Endothelial cell of umbilical vein (primary cell): ENCODE measurements around the gene ASAP2. TPM values are rescaled to one million over a fixed set of nuclear protein-coding genes. Genes with fewer than 3 reads are reported as not detected.

Experiments
- BruUV-seq: library from RNA; stranded (reverse); fragments of 400-500 nt; replicated peaks from 2 replicates; lab custom pipeline; 2021; lab: Mats Ljungman, UMichigan
- CTCF ChIA-PET: fragments of 300-600, 350-600 bp; sonication (Branson Sonifier 250); formaldehyde crosslinking; loops from one replicate; lab custom pipeline; 2021; ENCODE audit warnings: antibody characterized with exemption, inconsistent platforms; lab: Charles Lee
- POLR2A ChIA-PET: fragments of 300-600, 350-600 bp; sonication (Branson Sonifier 250); formaldehyde crosslinking; loops from one replicate; lab custom pipeline; 2021; ENCODE audit warnings: antibody characterized with exemption, inconsistent platforms; lab: Charles Lee
- DNase-seq: peaks from one replicate; pipeline ENCODE4 v3.0.0-alpha.2; 2011; ENCODE audit warnings: low read depth, low spot score
- FAIRE-seq: peaks from 2 replicates; lab custom pipeline; 2011; peaks lifted over from hg19 to GRCh38; lab: Jason Lieb, UNC
- H2AFZ ChIP-seq: 2 replicates; pipeline ENCODE4 v1.6.0; 2012; ENCODE audit warnings: low read depth, low read length, control low read depth, inconsistent platforms
- H3K27ac ChIP-seq: 2 replicates; pipeline ENCODE4 v1.5.1; 2011; ENCODE audit warnings: low read depth, mild to moderate bottlenecking, control low read depth, low read length, moderate library complexity; ENCODE audit not compliant: insufficient read depth
- H3K27me3 ChIP-seq, 2 experiments: 2 replicates each; pipeline versions ENCODE4 v1.6.0 to v1.6.1; 2011; ENCODE audit warnings: low read length in 2 of 2, mixed read lengths in 1 of 2; ENCODE audit not compliant: control insufficient read depth in 2 of 2, insufficient read depth in 2 of 2
- H3K36me3 ChIP-seq, 2 experiments: 2 replicates in 1 of 2; 3 replicates in 1 of 2; pipeline ENCODE4 v1.5.1; 2011; ENCODE audit warnings: low read length in 2 of 2, mild to moderate bottlenecking in 1 of 2, moderate library complexity in 1 of 2; ENCODE audit not compliant: control insufficient read depth in 2 of 2, insufficient read depth in 2 of 2; ENCODE audit errors: extremely low read depth in 1 of 2
- H3K4me1 ChIP-seq: 3 replicates; pipeline ENCODE4 v1.5.1; 2011; ENCODE audit warnings: mild to moderate bottlenecking, low read length; ENCODE audit not compliant: control insufficient read depth, insufficient read depth; ENCODE audit errors: extremely low read depth
- H3K4me2 ChIP-seq: 2 replicates; pipeline ENCODE4 v1.6.1; 2011; ENCODE audit warnings: low read length, control low read depth, mixed read lengths; ENCODE audit not compliant: insufficient read depth
- H3K4me3 ChIP-seq, 3 experiments: fragments of 200-600 bp in 1 of 3; sonication (generic), shearing (Covaris generic) in 1 of 3; replicated peaks in 1 of 3; 2 replicates each; pipeline ENCODE4 v1.5.1; 2011 to 2016; ENCODE audit warnings: control low read depth in 3 of 3, low read length in 3 of 3, mild to moderate bottlenecking in 2 of 3, inconsistent platforms in 1 of 3, low read depth in 1 of 3, moderate library complexity in 1 of 3; ENCODE audit not compliant: insufficient read depth in 1 of 3
- H3K79me2 ChIP-seq: 2 replicates; pipeline ENCODE4 v1.6.0; 2012; ENCODE audit warnings: low read length, inconsistent platforms; ENCODE audit not compliant: control insufficient read depth, insufficient read depth
- H3K9ac ChIP-seq: replicated peaks from 2 replicates; pipeline ENCODE3; 2011; ENCODE audit warnings: low read length, control low read depth; ENCODE audit not compliant: insufficient read depth; ENCODE audit errors: extremely low read depth
- H3K9me1 ChIP-seq: replicated peaks from 3 replicates; pipeline ENCODE4 v1.6.0; 2011; ENCODE audit warnings: mild to moderate bottlenecking, low read length; ENCODE audit not compliant: control insufficient read depth, insufficient read depth; ENCODE audit errors: extremely low read depth
- H3K9me3 ChIP-seq: replicated peaks from 2 replicates; pipeline ENCODE4 v1.5.1; 2012; ENCODE audit warnings: low read length, inconsistent platforms; ENCODE audit not compliant: control insufficient read depth, insufficient read depth
- H4K20me1 ChIP-seq: replicated peaks from 2 replicates; pipeline ENCODE3; 2011; ENCODE audit warnings: mild to moderate bottlenecking, low read length; ENCODE audit not compliant: control insufficient read depth, insufficient read depth; ENCODE audit errors: extremely low read depth
- CTCF ChIP-seq, 2 donors: IDR thresholded peaks; 1 replicate in 1 of 2; 2 replicates in 1 of 2; pipeline ENCODE4 v1.5.1; 2011; ENCODE audit warnings: low read length in 2 of 2, mild to moderate bottlenecking in 2 of 2, moderate library complexity in 2 of 2, control low read depth in 1 of 2, inconsistent platforms in 1 of 2, low read depth in 1 of 2; ENCODE audit not compliant: insufficient read depth in 1 of 2; ENCODE audit errors: extremely low read depth in 1 of 2
- EZH2 ChIP-seq: IDR thresholded peaks from 2 replicates; pipeline ENCODE4 v1.6.1; 2012; ENCODE audit warnings: borderline replicate concordance, low read depth, mild to moderate bottlenecking, moderate library complexity, low read length, inconsistent platforms; ENCODE audit not compliant: severe bottlenecking
- FOS ChIP-seq: IDR thresholded peaks from 2 replicates; pipeline ENCODE4 v1.6.1; 2011; ENCODE audit warnings: mild to moderate bottlenecking, low read length, moderate library complexity, borderline replicate concordance; ENCODE audit not compliant: insufficient read depth
- GATA2 ChIP-seq: IDR thresholded peaks from 2 replicates; pipeline ENCODE4 v1.7.0; 2011; ENCODE audit warnings: low read depth, mild to moderate bottlenecking, moderate library complexity, mixed read lengths, low read length; ENCODE audit not compliant: insufficient read length, insufficient read depth
- JUN ChIP-seq: IDR thresholded peaks from 2 replicates; pipeline ENCODE4 v1.6.1; 2011; ENCODE audit warnings: borderline replicate concordance, low read depth; ENCODE audit not compliant: insufficient read length, insufficient read depth
- MYC ChIP-seq: IDR thresholded peaks from one replicate; pipeline ENCODE4 v1.6.1; 2011; ENCODE audit warnings: mild to moderate bottlenecking, low read depth, low read length
- POLR2A ChIP-seq: IDR thresholded peaks from 2 replicates; pipeline ENCODE4 v1.6.1; 2012; ENCODE audit warnings: low read depth, mild to moderate bottlenecking, control low read depth, low read length
- dilution Hi-C: fragments of 300-500 bp; cut with MboI; formaldehyde crosslinking; loops from one replicate; pipeline ENCODE4 v1.15.0; 2019; ENCODE audit warnings: low sequenced_read_pairs; ENCODE audit not compliant: extremely low pct_ligation_motif_present
- intact Hi-C: fragments of 100-400 bp; cut with micrococcal nuclease; formaldehyde crosslinking; loops from one replicate; pipeline ENCODE4 v1.10.0; 2022
- polyA plus RNA-seq, 4 experiments: library from polyadenylated mRNA; depleted of rRNA in 3 of 4; stranded (reverse) in 3 of 4; unstranded in 1 of 4; fragments of >200 nt; gene quantifications; 2 replicates each; pipeline versions ENCODE4 v1.2.1 to v1.2.3, GENCODE V29; 2011 to 2012; ENCODE audit warnings: missing spikeins in 1 of 4
- total RNA-seq: library from RNA; stranded (reverse); gene quantifications from 2 replicates; pipeline ENCODE4 v1.2.3, GENCODE V29; 2021

The ASAP2 gene
- total and polyA plus RNA-seq, 2 donors (not counting 3 experiments of a cell fraction or from before 2014, with no cell fraction given) = 31.1 to 79.2 TPM

DNA sequence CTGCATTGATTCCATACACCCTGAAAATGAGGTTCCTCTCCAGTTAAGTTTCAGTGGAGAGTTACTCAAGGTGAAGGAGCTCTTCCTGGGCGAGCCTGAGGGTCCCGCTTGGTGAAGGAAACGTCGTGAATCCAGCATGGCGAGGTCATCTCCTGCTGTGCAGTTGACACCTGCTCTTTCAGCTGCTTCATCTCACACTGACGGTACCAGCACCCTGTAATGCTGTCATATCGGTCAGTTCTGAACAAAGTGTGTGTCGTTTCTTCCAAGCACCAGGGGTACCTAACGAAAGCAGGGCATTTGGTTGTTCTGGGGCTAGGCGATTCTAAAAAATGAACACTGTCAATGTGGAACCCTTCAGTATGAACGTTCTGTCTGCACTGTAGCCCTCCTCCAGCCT lies 164.1 kb downstream of the ASAP2 start:
- H3K36me3 ChIP-seq = peaks cover 21 to 48% of the 10 kb centered on the region in 2 experiments

More for the DNA sequence above, 164.1 kb downstream of the ASAP2 start:
- H3K9me1 ChIP-seq = no peaks in the 10 kb centered on the region
- H3K27ac ChIP-seq = no peak overlapping the region
- CTCF ChIA-PET = interaction anchor here (0.7 to 2.1 kb wide), 11 partner anchors 11 to 497 kb away, joined by 3 to 24 read pairs (median 4); no protein-coding TSS in a partner anchor
- H4K20me1 ChIP-seq = no peaks in the 10 kb centered on the region
- no peak overlapping the region for H3K4me2 ChIP-seq
- H3K4me1 ChIP-seq = no peaks in the 10 kb centered on the region
- H3K4me3 ChIP-seq = no peak overlapping the region
- POLR2A ChIA-PET = no interaction called here
- no peaks in the 10 kb centered on the region for H3K27me3 ChIP-seq
- no TSS peak for BruUV-seq
- no peak overlapping the region for H2AFZ ChIP-seq
- no peak for TF ChIP-seq GATA2
- TF ChIP-seq FOS = no peak
- no peak for TF ChIP-seq CTCF (IDR thresholded peaks at IDR 0.05; ENCODE audit: extremely low read depth in 1 of 2, insufficient read depth in 1 of 2, low read depth in 1 of 2, low read length in 2 of 2)
- no peak for TF ChIP-seq JUN
- TF ChIP-seq EZH2 = no peak
- TF ChIP-seq POLR2A = no peak
- no peak for TF ChIP-seq MYC
- DNase-seq (no peak), FAIRE-seq (no peak)
- H3K79me2 ChIP-seq = no peaks in the 10 kb centered on the region
- no peak overlapping the region for H3K9ac ChIP-seq
- dilution Hi-C loops = loop anchor here (25.0 kb wide), 1 partner anchor 208 kb away; no protein-coding TSS in a partner anchor
- H3K9me3 ChIP-seq = no peaks in the 10 kb centered on the region
- intact Hi-C loops = loop anchor here (2.0 kb wide), 1 partner anchor 228 kb away; no protein-coding TSS in a partner anchor
